GM19463 (cell line): ENCODE measurements around the gene MLLT1.

Source experiments
- ATAC-seq: cut with Tn5 transposase; IDR thresholded peaks from one replicate; pipeline ENCODE4 v1.9.1; 2021; ENCODE audit warnings: mild to moderate bottlenecking, moderate library complexity; ENCODE audit not compliant: unreplicated experiment

The MLLT1 gene

DNA sequence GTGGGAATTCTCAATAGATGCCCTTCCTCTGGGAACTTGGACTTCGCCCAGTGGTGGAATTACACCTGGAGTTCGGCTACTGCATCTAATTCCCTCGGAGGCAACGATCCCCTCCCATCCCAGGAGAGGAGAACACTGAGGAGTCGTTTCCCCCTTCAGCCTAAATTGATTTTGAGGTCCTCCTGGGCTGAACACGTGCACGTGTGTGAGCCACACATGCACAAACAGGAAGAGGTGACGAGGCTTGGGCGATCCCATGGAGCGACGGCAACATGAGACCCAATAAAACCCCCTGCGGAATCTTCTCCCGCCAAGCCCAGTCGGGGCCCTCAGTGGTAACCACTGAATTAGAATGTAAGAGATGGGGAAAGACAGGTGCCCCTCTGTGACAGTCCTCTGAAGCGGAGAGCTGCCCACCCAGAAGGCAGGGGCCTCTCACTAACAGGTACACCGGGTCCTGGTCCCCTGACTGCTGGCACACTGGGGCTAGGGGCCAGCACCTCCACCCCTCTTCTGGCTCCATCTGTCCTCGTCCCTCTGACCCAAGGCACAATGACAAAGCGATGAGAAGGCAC lies 4.5 kb downstream of the MLLT1 start:
- ATAC-seq = no peak

DNA sequence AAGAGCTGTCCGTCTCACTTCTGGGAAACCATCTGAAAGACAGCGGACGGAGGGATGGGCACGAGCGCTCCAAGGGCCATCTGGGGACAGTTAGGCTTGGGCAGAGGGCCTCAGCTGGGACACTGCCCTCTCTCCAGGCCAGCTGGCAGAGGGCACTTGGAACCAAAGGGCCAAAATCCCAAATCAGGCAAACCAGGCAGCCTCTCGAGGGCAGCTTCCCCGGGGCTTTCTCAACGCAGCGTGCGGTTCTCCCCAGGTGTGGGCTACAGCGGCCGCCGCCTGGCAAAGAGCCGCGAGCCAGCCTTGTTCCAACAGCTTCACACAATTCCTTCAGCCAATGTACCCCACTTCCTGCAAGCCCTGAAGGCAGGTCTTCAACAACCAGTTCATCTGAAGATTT lies 5.0 kb downstream of the MLLT1 start:
- ATAC-seq = no peak

DNA sequence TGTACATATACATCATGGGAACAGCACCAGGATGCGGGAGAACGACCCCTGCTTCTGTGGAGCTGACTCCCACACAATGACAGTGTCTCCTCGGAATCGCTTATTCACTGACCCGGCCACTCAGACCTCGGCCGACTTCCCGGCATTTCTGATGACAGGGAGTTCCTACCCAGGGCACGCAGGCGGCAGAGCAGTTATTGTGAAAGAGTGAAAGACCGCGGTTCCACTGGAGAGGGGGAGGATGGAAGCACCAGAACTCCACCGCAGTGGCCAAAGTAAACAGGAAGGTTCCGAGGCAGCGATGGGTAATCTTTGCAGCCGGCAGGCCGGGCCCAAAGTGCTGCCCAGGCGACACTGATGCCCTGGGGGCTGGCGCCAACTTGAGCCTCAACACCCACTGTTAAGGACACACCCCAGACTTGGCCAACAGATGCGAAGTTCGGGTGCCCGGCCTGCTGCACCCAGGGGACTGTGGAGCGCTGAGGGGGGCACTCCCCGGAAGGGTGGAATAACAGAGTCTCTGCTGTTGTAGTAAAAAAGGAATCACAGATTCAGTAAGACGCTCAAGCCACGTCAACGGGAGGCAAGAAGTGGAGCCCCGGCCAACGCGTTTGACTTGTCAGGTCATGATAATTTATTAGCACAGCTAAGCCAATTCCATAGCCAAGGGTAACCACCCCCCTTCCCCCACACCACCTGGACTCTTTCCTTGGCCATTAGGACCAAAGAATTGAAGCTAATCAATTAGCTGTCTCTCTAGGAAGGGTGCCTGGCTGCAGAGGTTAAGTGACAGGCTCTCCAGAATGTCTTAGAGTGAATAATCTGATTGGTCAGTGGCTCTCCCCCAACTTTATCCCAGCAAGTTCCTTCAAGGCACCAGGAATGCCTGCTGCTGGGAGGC lies 5.8 kb downstream of the MLLT1 start:
- ATAC-seq = no peak

DNA sequence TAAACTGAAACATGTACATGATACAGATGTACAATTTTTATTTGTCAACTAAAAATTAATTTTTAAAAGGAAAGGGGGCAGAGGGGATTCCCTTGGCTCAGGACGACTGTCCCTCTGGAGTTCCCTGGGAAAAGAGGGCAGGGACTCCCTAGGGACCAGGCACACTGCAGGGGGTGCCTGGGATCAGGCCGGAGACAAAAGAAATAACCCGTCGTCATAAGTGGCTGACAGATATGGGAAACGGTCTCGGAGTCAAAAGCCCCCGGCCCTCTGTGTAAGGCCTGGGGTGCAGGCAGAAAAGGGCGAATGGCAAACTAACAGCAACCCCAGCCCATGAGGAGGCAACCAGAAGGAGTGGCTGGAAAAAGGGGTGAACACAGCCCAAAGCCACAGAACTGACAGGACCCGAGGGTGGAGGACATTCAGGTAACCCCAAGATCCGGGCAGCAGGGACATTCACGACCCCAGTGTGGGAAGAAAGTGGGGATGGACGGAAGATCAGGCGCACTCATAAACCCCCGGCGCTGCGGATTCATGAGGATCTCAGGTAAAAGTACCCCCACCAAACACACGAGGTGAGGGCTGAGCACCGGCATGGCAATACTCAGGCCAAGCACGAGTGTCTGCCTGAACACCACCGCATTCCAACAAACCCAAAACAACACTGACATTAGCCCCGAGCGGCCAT lies 6.7 kb downstream of the MLLT1 start:
- no peak for ATAC-seq

DNA sequence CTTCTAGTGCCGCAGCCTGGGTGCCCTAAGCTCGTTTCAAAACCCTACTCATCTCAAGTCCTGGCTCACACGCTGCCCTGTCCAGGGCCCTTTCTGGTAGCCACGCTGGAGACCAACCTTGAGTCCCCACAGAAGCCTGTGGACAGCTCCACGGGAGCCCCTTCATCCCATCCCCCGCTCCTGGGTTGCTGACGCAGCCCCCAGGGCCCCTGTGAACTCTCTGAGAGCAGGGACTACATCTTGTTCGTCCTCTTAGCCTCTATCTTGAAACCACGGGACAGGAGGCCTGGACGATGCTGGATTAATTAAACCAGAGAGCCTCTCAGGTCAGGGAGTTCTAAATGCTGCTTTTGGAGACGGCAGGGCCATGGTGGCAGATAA lies 7.4 kb downstream of the MLLT1 start:
- ATAC-seq = no peak

DNA sequence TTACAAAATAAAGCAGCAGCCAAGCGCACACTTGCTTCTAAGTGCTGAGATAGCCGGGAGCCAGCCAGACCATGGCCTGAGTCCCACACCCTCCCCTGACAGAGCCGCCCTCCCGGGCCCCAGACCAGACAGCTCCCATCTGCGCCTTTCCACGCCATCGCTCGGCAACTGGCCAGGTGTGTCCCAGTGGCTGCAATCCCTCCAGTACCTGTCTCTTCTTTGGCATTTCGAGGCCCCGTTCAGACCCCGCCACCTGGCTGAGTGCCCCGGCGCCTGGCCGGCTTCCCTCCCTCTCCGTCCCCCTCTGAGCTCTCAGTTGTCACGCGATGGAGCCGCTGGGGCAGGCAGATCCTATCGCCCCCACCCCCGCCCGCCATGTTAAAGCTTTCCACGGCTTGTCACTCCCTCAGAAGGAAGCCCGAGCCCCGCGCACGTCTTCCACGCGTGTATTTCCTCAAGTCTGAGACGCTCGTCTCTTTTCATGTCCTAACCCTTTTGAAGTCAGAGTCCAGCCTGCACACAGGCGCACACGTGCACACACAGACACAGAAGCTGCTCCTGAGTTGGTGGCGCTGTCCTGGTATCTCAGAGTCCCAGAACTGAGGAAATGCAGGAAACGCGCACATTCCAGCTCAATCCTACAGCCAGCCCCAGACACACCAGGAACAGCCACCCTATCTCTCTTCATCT lies 7.9 kb downstream of the MLLT1 start:
- ATAC-seq = no peak

DNA sequence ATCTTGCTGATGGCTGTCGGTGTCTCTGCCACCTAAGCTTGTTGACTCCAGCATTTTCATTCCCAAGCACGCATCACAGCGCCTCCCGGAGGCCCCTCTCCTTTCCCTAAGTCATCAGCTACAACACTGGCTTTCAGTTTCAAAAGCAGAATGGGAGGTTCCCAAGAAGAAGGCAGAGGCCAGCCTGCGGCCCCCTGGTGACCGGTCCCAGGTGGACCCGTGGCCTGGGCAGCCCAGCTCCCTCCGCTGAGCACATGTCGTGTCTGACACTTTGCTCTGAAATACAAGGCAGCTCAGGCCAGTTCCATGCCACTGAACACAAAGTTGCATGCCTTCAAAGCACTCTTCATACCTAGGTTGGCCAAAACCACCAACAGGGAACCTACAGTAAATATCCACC lies 8.5 kb downstream of the MLLT1 start:
- ATAC-seq = no peak

DNA sequence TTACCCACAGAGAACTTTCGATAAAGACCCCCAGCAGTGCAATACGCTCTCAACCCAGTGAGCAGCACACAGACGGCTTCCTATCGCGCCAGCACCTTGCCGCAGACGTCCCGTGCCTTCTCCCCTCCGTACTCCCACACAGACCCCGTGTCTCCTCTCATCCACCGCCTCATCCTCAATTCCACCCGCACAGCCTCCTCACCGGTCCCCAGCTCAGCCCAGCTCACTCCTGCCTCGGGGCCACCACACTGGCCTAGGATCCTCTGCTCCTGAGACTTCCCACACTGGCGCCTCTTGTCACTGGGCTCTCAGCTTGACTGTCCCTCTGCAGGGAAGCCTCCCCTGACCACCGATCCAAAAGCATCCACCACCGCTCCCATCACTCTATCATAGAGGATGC lies 9.0 kb downstream of the MLLT1 start:
- ATAC-seq = no peak

DNA sequence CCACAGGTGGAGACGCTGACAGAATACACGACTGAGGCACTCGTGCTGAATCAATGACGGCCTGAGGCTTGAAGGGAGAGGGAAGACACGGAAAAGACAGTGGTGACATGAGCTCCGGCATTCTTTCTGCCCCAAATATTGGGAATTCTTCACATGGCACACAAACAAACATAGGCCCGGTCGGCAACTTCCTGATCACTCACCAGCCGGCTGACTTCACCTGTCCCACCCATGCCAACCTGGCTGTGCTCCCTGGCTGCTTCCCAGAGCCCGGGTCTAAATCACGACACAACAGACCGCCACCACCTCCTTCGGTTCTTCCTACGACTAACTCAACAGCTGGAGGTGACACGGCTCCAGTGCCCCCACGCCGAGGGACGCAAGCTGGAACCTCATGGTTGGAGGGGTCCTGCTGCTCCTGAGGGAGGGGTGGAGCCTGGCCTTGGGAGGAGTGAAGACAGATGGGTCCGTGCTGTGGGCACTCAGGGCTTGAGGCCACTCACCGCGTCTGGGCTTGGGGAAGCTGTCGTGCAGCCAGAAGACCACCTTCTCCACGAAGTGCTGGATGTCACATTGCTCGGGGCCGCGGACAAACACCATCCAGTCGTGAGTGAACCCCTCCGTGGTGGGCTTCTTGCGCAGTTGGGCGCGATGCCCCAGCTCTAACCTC lies 9.6 kb downstream of the MLLT1 start:
- no peak for ATAC-seq

DNA sequence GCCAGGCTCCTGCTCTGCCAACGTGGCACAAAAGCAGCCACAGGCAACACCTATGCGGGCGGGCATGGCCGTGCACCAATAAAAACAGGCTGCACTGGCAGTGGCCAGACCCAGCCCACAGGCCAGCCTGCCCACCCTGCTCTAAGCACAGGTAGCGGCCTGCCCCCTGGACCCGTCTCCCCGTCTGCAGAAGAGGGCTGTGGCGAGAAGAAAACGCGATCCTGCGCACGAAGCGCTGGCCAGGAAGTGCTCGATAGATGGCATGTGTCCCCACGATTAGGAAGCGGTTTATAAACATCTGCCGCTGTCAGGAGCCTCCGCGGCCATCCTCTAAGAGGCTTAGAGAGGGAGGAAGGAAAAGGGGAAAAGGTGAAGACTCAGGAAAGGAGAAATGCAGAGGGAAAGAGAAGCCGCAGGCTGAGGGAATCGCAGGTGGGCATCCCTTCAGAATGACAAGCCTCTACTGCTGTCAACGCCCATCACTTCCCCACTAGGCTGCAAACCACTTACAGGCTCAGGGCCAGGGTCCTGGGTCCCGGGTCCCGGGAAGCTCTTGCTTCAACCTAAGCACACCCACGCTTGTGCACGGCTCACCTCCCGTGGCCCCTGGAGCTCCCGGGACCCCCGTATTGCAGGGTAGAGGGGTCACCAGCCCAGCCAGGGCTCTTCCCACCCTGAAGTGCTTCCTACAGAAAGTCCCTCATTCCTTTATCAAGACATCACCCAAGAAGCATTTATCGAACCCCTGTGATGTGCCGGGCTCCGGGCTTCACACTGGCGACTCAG lies 10.5 kb downstream of the MLLT1 start:
- ATAC-seq = no peak

DNA sequence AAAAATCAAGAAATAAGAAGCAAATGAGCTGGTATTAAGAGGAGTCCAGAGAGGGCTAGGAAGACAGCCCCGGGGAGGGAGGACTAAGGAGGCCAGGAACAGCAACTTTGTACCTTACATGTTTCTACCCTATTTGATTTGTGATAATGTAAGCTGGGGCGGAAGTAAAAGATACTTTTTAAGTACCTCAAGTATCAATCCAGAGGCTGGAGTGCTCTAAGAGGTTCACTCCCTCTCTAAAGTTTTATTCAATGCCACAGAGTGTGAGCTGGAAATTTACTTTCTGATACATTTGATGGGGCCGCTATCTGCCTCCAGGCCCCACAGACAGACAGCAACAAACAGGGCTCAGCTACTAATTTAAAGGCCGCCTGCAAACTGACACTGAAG lies 11.4 kb downstream of the MLLT1 start:
- no peak for ATAC-seq

DNA sequence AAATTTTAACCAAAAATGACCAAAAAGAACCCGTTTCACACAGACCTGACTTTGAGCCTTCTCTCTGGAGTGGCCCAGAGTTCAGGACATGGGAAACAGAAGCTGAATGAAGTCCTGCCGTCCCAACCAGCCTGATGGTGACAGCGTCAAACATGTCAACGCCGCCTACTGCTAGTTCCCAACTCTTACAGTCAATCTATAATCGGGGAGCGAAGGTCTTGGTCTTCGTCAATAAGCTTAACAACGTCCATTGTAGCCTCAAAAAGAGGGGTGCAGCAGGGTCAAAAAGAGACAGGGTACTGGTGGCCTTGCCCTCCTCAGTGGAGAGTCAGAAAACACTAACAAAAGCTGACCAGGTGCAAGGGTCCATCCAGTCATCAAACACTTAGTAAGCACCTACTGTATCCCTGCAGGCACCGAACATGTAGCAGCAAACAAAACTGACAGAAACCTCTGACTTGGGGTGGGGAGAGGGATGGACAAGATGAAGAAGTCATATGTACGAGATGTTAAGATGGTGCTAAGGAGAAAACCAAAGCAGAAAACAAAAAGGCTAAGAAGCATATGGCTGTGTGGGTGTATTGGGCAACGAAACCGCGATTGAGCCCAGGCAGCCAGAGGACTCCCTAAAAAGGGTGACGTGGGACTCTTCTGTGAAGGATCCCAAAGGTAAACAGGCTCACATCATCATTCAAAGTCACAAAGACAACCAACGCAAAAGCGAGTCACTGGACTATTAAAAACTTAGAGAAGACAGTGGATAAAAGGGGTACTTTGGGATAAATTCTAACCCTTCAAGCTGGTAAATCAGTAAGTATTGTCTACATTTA lies 12.0 kb downstream of the MLLT1 start:
- ATAC-seq = no peak

DNA sequence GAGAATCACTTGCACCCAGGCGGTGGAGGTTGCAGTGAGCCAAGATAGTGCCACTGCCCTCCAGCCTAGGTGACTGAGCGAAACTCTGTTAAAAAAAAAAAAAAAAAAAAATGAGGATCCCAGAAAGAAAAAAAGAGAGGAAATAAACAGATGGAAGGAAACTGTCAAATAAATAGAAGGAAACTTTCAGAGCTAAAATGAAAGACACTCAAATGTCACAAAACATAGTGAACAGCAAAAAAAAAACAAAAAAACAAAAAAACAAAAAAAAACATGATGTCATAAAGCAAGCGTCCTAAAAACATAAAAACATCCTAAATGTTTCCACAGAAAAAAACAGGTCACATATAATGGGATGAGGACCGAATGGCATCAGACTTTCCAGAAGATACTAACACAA lies 15.0 kb downstream of the MLLT1 start:
- no peak for ATAC-seq

DNA sequence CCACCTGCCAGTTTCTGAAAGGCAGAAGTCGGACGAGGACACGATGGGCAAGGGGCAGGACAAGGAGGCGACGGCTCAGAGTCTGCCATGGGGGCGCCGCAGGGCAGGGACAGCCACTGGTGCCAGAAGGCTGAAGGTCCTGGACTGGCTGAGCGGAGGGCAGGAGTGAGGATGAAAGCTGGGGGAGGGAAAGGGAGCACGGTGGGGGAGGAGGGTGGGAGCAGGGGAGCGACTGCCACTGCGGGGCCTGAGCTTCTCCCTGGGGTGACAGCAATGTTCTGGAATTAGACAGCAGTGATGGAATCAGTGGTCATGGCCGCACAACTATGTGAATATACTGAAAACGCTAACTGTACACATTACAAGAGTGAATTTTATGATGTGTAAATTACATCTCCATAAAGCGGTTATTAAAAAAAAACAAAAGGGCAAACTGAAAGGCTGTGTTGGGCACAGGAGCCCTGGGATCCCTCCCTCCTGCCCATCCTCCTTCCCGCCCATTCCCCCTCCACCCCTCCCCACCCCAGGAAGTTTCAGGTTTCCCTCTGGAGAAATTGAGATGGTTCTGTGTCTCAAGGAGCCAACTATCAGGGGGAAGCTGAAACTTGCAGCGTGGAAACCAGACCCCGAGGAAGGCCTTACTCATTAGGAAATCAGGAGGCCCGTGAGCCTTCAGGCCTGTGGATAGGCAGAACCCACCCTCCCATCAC lies 15.9 kb downstream of the MLLT1 start:
- no peak for ATAC-seq

DNA sequence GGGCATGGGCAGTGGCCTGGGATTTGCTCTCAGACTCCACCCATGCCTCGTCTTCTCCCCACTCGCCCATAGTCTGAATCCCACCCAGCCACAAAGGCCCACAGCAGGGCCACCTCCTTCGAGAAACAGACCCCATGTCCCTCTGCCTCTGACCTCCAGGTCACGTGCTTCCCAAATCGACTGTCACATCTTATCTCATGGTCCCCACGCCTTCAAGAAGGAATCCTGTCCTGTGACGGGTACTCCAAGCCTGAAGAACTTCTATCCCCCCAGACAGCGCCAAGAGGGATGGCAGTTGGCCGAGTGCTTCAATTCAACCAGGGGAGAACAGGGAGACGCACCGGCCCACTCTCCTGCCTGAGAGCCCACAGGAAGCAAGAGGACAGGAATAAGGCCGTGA lies 16.5 kb downstream of the MLLT1 start:
- ATAC-seq = no peak

DNA sequence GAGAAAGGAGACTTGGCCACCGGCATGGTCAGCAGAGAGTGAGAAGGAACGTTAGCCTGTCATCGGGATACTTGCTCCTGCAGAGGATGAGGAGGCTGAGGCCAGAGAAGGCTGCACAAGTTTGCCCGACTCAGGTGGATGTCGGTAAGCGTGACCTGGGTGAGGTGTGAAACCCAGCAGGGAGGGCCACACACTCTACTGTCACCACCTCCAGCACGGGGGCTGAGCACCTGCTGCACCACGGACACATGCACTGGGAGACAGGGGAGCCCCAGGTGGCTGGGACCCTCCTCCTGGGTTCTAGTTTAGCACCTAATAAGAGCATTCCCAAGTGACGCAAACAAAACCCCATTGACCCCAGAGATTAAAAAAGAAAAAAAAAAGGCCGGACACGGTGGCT lies 17.3 kb downstream of the MLLT1 start:
- ATAC-seq = no peak

DNA sequence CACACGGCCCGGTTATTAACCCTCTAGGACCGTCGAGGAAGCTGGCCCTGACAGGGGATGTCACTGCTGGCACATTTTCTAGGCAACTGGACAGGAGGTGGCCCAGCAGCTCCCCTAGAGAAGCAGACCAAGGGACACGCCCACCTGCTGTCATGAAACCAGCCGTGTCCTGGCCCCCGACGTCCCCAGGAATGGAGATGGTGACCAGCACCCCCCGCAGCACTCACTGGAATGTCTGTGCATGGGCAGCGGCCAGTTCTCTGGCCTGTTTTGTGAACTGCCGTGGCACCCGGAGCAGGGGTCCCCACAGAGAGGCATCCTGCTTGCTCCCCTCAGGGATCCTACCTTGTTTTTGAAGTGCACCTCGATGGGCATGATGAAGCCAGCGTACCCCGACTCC lies 17.9 kb downstream of the MLLT1 start:
- no peak for ATAC-seq

DNA sequence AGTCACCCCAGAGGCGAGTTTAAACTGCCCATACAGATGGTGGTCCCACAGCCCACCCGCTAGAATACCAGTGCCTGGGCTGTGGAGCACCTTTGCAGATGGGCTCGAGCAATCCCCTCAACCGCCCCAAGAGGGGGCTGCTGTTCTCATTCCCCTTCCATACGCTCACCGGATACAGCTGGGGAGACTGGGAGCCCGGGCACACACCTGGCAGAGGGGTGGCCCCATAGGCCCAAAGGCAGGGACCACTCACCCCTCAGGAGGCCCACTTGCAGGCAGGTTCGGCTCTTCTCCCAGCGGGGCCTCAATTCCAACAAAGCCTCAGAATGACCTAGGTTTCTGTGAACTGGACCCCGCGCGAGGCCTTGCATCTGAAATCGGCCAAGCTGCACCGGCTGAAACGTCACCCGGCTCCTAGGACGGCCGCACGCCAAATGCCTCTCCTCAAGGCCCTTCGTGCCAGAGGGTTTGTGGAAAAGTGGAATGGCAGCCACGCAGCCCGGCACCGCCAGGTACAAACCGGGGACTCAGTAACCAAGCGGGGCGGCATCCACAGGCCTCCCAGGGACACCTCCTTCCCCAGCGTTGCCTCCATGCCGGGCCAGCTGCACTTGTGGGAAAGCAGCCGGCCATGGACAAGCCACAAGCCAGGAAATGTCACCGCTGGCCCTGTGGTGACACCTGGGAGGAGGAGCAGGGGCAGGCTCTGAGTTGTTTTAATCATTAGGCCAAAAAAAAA lies 18.7 kb downstream of the MLLT1 start:
- no peak for ATAC-seq
